ENCODE measurements around the gene ZNF320.
"Not testable (repeated sequence)": the region's sequence is repeated elsewhere in the genome, so short reads cannot be mapped to it uniquely, and the experiment has no call there.

ZNF320 gene

GRCh38 chr19:52917531-52917930 is 20.1 kb upstream of the ZNF320 start:
- no peak for DNase-seq

GRCh38 chr19:52910648-52911047 is 13.2 kb upstream of the ZNF320 start:
- no peak for DNase-seq

- DNase-seq = not testable (repeated sequence)
Observed at GRCh38 chr19:52904052-52904780, 6.8 kb upstream of the ZNF320 start.

- no peak for DNase-seq
Observed at GRCh38 chr19:52901842-52902241, 4.4 kb upstream of the ZNF320 start.

GRCh38 chr19:52898596-52898995 is 1.2 kb upstream of the ZNF320 start:
- DNase-seq = not testable (repeated sequence)

GRCh38 chr19:52898101-52898500 is 666 bp upstream of the ZNF320 start:
- DNase-seq = no peak

- no peak for DNase-seq
Observed at GRCh38 chr19:52896431-52897137, 851 bp downstream of the ZNF320 start.

GRCh38 chr19:52891336-52891735 is 6.1 kb downstream of the ZNF320 start:
- no peak for DNase-seq

GRCh38 chr19:52889931-52890330 is 7.5 kb downstream of the ZNF320 start:
- DNase-seq = no peak

GRCh38 chr19:52889076-52889475 is 8.4 kb downstream of the ZNF320 start:
- DNase-seq = no peak

GRCh38 chr19:52880895-52881389 is 16.5 kb downstream of the ZNF320 start:
- no peak for DNase-seq

GRCh38 chr19:52872996-52873395 is 24.4 kb downstream of the ZNF320 start:
- DNase-seq = not testable (repeated sequence)

- no peak for DNase-seq
Observed at GRCh38 chr19:52871466-52871865, 26.0 kb downstream of the ZNF320 start.

GRCh38 chr19:52868031-52868430 is 29.4 kb downstream of the ZNF320 start:
- DNase-seq = not testable (repeated sequence)

- DNase-seq = not testable (repeated sequence)
Observed at GRCh38 chr19:52857378-52858191, 39.9 kb downstream of the ZNF320 start, which contains the start of gene ZNF468. ZNF468 (minus strand) TSS chr19:52857619; CDS start chr19:52854272, 3,347 bp downstream.

GRCh38 chr19:52856540-52857377 is 40.7 kb downstream of the ZNF320 start:
- DNase-seq = not testable (repeated sequence)

Measured in NCI-H2081 treated with DMSO at 0.1 percent for 48 hours (cell line).